Activated CD8-positive, alpha-beta memory T cell treated with anti-CD3 and anti-CD28 coated beads for 36 hours (primary cell): ENCODE measurements around the gene MSX2. TPM values are rescaled to one million over a fixed set of nuclear protein-coding genes. Genes with fewer than 3 reads are reported as not detected.

Experiments
- CTCF ChIA-PET: fragments of 350-600 bp; sonication (Branson Sonifier 250); formaldehyde crosslinking; loops from one replicate; lab custom pipeline; 2021; ENCODE audit warnings: antibody characterized with exemption; lab: Charles Lee
- POLR2A ChIA-PET: fragments of 350-600 bp; sonication (Branson Sonifier 250); formaldehyde crosslinking; loops from one replicate; lab custom pipeline; 2021; ENCODE audit warnings: antibody characterized with exemption; lab: Charles Lee
- total RNA-seq, 2 experiments: library from RNA; stranded (reverse); gene quantifications; one replicate each; pipeline ENCODE4 v1.2.3, GENCODE V29; 2021

MSX2 gene
- total RNA-seq, 2 experiments from 2014 or later, result not detected

- CTCF ChIA-PET, result no interaction called here
- POLR2A ChIA-PET, result no interaction called here
Measured at GRCh38 chr5:174731214-174732035, 7.0 kb downstream of the MSX2 start.

DNA sequence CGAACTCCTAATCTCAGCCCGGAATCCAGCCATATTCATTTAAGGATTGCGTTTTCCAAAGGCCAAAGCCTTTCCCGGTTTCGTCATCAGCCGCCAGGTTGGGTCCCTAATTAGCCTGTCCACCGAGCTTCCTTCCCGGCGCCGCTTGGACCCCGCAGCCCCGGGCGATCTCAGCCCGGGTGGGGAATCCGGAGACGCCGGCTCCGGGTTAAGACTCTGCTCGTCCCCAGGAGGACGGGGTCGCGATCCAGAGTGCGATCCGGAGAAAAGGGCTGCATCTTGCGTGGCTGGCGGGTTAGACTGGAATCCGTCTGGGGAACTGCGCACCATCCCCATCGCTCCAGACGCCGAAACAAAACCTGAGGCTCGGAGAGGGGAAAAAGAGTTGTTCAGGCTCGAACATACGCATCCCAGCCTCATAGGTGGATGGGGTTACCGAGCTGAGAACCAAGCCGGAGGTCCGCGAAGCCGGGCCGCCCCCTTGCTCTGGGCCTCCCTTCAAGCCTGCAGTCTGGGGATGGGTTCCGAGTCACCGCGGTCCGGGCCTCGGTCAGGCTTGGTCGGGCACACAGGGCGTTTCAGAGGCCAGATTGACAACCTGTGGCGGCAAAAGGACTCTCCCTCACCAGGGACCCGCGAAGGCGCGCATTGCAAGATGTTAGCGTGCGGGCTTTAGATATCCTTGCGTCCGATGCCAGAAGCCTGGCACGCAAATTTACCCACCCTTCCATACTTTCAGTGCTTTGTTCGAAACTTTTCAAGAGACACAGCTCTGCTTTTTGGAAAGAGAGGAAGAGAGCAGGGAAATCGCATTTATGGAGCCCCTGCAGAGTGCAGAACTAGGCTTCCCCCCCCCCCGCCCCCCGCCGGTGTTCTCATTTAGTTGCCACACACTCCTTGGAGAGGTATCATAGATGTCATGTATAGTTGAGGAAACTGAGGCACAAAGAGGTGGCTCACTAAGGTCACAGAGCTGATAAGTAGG is 7.9 kb downstream of the MSX2 start:
- ChIA-PET CTCF (no interaction called here), POLR2A (no interaction called here)

- CTCF ChIA-PET, result no interaction called here
- POLR2A ChIA-PET, result no interaction called here
Measured at GRCh38 chr5:174733091-174733690, 8.8 kb downstream of the MSX2 start.

DNA sequence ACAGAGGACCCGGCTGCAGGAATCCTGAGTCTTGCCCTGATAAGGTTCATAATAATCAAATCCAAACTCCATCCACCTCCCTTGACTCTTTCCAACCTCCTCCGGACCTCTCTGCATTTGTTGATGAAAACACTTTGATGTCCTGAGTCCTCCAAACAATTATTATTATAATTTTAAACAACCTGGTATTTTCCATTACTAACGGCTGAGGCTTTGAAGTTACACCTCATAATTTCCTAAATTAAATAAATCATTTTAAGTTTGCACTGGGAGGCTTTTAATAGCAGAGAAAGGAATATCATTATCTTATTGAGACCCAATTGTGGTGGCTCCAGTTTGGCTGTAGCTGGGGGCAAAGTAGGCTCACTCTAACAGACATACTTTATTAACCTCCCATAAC is 9.5 kb downstream of the MSX2 start:
- POLR2A ChIA-PET, result no interaction called here
- CTCF ChIA-PET, result no interaction called here

DNA sequence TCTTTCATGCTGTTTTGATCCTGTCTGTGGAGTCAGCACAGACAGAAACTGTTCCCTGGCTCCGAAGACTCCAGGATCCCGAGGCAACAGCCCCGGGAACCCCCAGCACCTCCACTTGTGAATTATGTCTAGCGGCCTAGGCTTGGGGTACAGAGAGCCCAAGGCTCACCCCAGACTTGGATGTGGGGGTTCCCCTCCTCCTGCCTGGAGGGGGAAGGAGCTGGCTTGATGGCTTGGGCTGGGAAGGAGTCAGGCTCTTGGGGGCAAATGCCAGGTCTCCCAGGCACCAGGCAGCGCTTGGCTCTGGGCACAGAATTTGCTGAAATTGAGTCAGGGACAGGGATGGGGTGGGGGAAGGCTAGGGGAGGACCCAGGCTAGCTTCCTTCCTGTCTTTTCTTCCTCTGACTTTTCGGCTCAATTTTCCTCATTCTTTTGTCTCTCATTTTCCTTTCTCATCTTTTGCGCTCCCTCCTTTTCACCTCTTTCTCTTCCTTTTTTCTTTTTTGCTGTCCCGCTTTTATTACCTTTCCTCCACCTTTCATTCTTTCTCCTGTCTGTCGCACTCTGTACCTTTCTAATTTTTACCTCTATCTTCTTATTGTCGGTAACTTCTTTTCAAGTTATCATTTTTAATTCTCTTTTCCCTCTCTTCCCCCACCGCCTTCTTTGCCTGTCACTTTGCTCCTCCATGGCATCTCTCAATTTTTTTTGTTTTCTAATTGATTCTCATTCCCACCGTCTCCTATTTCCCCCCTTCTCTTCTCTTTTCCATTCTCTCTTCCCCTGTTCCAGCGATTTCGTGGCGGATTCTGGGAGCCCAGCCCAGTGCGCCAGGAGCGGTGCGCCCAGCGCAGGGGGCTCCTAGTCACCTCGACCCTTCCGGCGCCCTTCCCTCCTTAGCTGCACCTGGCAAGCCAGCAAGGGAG is 10.5 kb downstream of the MSX2 start:
- POLR2A ChIA-PET, result no interaction called here
- CTCF ChIA-PET, result no interaction called here

GRCh38 chr5:174735498-174736330 is 11.3 kb downstream of the MSX2 start:
- ChIA-PET CTCF (no interaction called here), POLR2A (interaction anchor here (0.6 kb wide), 1 partner anchor 277 kb away, joined by 3 read pairs; no protein-coding TSS in a partner anchor)

- ChIA-PET POLR2A (interaction anchor here (0.6 kb wide), 1 partner anchor 277 kb away, joined by 3 read pairs; no protein-coding TSS in a partner anchor), CTCF (no interaction called here)
Measured at GRCh38 chr5:174736331-174736721, 11.9 kb downstream of the MSX2 start.

DNA sequence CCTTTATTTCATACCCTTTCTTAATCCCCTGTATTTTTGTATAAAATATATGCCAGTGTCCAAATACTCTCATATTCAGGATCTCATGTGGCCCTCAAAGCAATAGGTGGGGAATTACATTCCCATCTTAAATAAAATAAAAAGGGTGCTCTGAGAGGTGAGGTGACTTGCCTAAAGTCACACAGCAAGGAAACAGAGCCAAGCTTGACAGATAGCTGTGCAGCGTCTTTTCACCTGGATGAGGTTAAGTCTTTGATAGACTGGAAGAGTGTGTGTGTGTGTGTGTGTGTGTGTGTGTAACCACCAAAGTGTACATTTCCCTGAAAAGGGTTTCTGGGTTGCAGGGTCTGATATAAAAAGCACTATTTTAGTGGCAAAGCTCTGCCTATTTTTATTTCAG is 12.4 kb downstream of the MSX2 start:
- ChIA-PET CTCF (no interaction called here), POLR2A (interaction anchor here (0.6 kb wide), 1 partner anchor 278 kb away, joined by 3 read pairs; no protein-coding TSS in a partner anchor)

- ChIA-PET POLR2A (no interaction called here), CTCF (no interaction called here)
Measured at GRCh38 chr5:174737330-174737729, 12.9 kb downstream of the MSX2 start.

- CTCF ChIA-PET, result no interaction called here
- POLR2A ChIA-PET, result no interaction called here
Measured at GRCh38 chr5:174741352-174741751, 17.0 kb downstream of the MSX2 start.

GRCh38 chr5:174744896-174745295 is 20.5 kb downstream of the MSX2 start:
- POLR2A ChIA-PET, result no interaction called here
- CTCF ChIA-PET, result no interaction called here

- ChIA-PET CTCF (no interaction called here), POLR2A (no interaction called here)
Measured at GRCh38 chr5:174745590-174746103, 21.3 kb downstream of the MSX2 start.

DNA sequence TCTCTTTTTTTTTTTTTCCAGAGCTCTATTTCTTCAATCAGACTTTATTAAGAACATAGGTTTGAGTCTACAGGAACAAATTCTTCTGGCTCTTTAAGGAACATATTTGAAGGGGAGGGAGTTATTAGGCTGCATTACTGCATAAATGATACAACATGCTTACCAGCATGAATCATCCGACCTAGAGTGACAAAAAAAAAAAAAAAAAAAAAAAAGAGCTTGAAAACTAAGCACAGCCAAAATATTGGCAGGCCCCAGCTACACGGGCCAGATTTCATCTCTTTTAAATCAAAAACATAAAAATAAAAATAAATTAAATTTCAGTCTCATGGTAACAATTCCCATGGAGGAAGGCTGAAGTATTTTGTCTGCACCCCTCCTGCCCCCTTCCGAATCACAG is 26.3 kb downstream of the MSX2 start:
- ChIA-PET POLR2A (interaction anchor here (0.6 kb wide), 1 partner anchor 28 kb away, joined by 4 read pairs; no protein-coding TSS in a partner anchor), CTCF (no interaction called here)

- ChIA-PET POLR2A (interaction anchor here (0.6 kb wide), 1 partner anchor 27 kb away, joined by 4 read pairs; no protein-coding TSS in a partner anchor), CTCF (no interaction called here)
Measured at GRCh38 chr5:174751154-174752000, 27.0 kb downstream of the MSX2 start.

- POLR2A ChIA-PET, result no interaction called here
- CTCF ChIA-PET, result no interaction called here
Measured at GRCh38 chr5:174752121-174752520, 27.7 kb downstream of the MSX2 start.

GRCh38 chr5:174755106-174755505 is 30.7 kb downstream of the MSX2 start:
- ChIA-PET POLR2A (no interaction called here), CTCF (interaction anchor here (0.6 kb wide), 1 partner anchor 20 kb away, joined by 3 read pairs; no protein-coding TSS in a partner anchor)

- ChIA-PET POLR2A (no interaction called here), CTCF (no interaction called here)
Measured at GRCh38 chr5:174759091-174759490, 34.7 kb downstream of the MSX2 start.
